Endothelial cell of umbilical vein (primary cell): ENCODE measurements around the gene NARS2. TPM values are rescaled to one million over a fixed set of nuclear protein-coding genes. Genes with fewer than 3 reads are reported as not detected.

Source experiments
- BruUV-seq: library from RNA; stranded (reverse); fragments of 400-500 nt; replicated peaks from 2 replicates; lab custom pipeline; 2021; lab: Mats Ljungman, UMichigan
- CTCF ChIA-PET: fragments of 300-600, 350-600 bp; sonication (Branson Sonifier 250); formaldehyde crosslinking; loops from one replicate; lab custom pipeline; 2021; ENCODE audit warnings: antibody characterized with exemption, inconsistent platforms; lab: Charles Lee
- POLR2A ChIA-PET: fragments of 300-600, 350-600 bp; sonication (Branson Sonifier 250); formaldehyde crosslinking; loops from one replicate; lab custom pipeline; 2021; ENCODE audit warnings: antibody characterized with exemption, inconsistent platforms; lab: Charles Lee
- DNase-seq: peaks from one replicate; pipeline ENCODE4 v3.0.0-alpha.2; 2011; ENCODE audit warnings: low read depth, low spot score
- FAIRE-seq: peaks from 2 replicates; lab custom pipeline; 2011; peaks lifted over from hg19 to GRCh38; lab: Jason Lieb, UNC
- H2AFZ ChIP-seq: 2 replicates; pipeline ENCODE4 v1.6.0; 2012; ENCODE audit warnings: low read depth, low read length, control low read depth, inconsistent platforms
- H3K27ac ChIP-seq: 2 replicates; pipeline ENCODE4 v1.5.1; 2011; ENCODE audit warnings: low read depth, mild to moderate bottlenecking, control low read depth, low read length, moderate library complexity; ENCODE audit not compliant: insufficient read depth
- H3K27me3 ChIP-seq, 2 experiments: 2 replicates each; pipeline versions ENCODE4 v1.6.0 to v1.6.1; 2011; ENCODE audit warnings: low read length in 2 of 2, mixed read lengths in 1 of 2; ENCODE audit not compliant: control insufficient read depth in 2 of 2, insufficient read depth in 2 of 2
- H3K36me3 ChIP-seq, 2 experiments: 2 replicates in 1 of 2; 3 replicates in 1 of 2; pipeline ENCODE4 v1.5.1; 2011; ENCODE audit warnings: low read length in 2 of 2, mild to moderate bottlenecking in 1 of 2, moderate library complexity in 1 of 2; ENCODE audit not compliant: control insufficient read depth in 2 of 2, insufficient read depth in 2 of 2; ENCODE audit errors: extremely low read depth in 1 of 2
- H3K4me1 ChIP-seq: 3 replicates; pipeline ENCODE4 v1.5.1; 2011; ENCODE audit warnings: mild to moderate bottlenecking, low read length; ENCODE audit not compliant: control insufficient read depth, insufficient read depth; ENCODE audit errors: extremely low read depth
- H3K4me2 ChIP-seq: 2 replicates; pipeline ENCODE4 v1.6.1; 2011; ENCODE audit warnings: low read length, control low read depth, mixed read lengths; ENCODE audit not compliant: insufficient read depth
- H3K4me3 ChIP-seq, 3 experiments: fragments of 200-600 bp in 1 of 3; sonication (generic), shearing (Covaris generic) in 1 of 3; replicated peaks in 1 of 3; 2 replicates each; pipeline ENCODE4 v1.5.1; 2011 to 2016; ENCODE audit warnings: control low read depth in 3 of 3, low read length in 3 of 3, mild to moderate bottlenecking in 2 of 3, inconsistent platforms in 1 of 3, low read depth in 1 of 3, moderate library complexity in 1 of 3; ENCODE audit not compliant: insufficient read depth in 1 of 3
- H3K79me2 ChIP-seq: 2 replicates; pipeline ENCODE4 v1.6.0; 2012; ENCODE audit warnings: low read length, inconsistent platforms; ENCODE audit not compliant: control insufficient read depth, insufficient read depth
- H3K9ac ChIP-seq: replicated peaks from 2 replicates; pipeline ENCODE3; 2011; ENCODE audit warnings: low read length, control low read depth; ENCODE audit not compliant: insufficient read depth; ENCODE audit errors: extremely low read depth
- H3K9me1 ChIP-seq: replicated peaks from 3 replicates; pipeline ENCODE4 v1.6.0; 2011; ENCODE audit warnings: mild to moderate bottlenecking, low read length; ENCODE audit not compliant: control insufficient read depth, insufficient read depth; ENCODE audit errors: extremely low read depth
- H3K9me3 ChIP-seq: replicated peaks from 2 replicates; pipeline ENCODE4 v1.5.1; 2012; ENCODE audit warnings: low read length, inconsistent platforms; ENCODE audit not compliant: control insufficient read depth, insufficient read depth
- H4K20me1 ChIP-seq: replicated peaks from 2 replicates; pipeline ENCODE3; 2011; ENCODE audit warnings: mild to moderate bottlenecking, low read length; ENCODE audit not compliant: control insufficient read depth, insufficient read depth; ENCODE audit errors: extremely low read depth
- EZH2 ChIP-seq: IDR thresholded peaks from 2 replicates; pipeline ENCODE4 v1.6.1; 2012; ENCODE audit warnings: borderline replicate concordance, low read depth, mild to moderate bottlenecking, moderate library complexity, low read length, inconsistent platforms; ENCODE audit not compliant: severe bottlenecking
- FOS ChIP-seq: IDR thresholded peaks from 2 replicates; pipeline ENCODE4 v1.6.1; 2011; ENCODE audit warnings: mild to moderate bottlenecking, low read length, moderate library complexity, borderline replicate concordance; ENCODE audit not compliant: insufficient read depth
- GATA2 ChIP-seq: IDR thresholded peaks from 2 replicates; pipeline ENCODE4 v1.7.0; 2011; ENCODE audit warnings: low read depth, mild to moderate bottlenecking, moderate library complexity, mixed read lengths, low read length; ENCODE audit not compliant: insufficient read length, insufficient read depth
- JUN ChIP-seq: IDR thresholded peaks from 2 replicates; pipeline ENCODE4 v1.6.1; 2011; ENCODE audit warnings: borderline replicate concordance, low read depth; ENCODE audit not compliant: insufficient read length, insufficient read depth
- MYC ChIP-seq: IDR thresholded peaks from one replicate; pipeline ENCODE4 v1.6.1; 2011; ENCODE audit warnings: mild to moderate bottlenecking, low read depth, low read length
- POLR2A ChIP-seq: IDR thresholded peaks from 2 replicates; pipeline ENCODE4 v1.6.1; 2012; ENCODE audit warnings: low read depth, mild to moderate bottlenecking, control low read depth, low read length
- POLR2AphosphoS5 ChIP-seq: IDR thresholded peaks from 2 replicates; pipeline ENCODE4 v1.6.1; 2012; ENCODE audit warnings: low read depth, mild to moderate bottlenecking, control low read depth, low read length, moderate library complexity; ENCODE audit not compliant: insufficient read depth
- dilution Hi-C: fragments of 300-500 bp; cut with MboI; formaldehyde crosslinking; loops from one replicate; pipeline ENCODE4 v1.15.0; 2019; ENCODE audit warnings: low sequenced_read_pairs; ENCODE audit not compliant: extremely low pct_ligation_motif_present
- intact Hi-C: fragments of 100-400 bp; cut with micrococcal nuclease; formaldehyde crosslinking; loops from one replicate; pipeline ENCODE4 v1.10.0; 2022
- polyA plus RNA-seq, 4 experiments: library from polyadenylated mRNA; depleted of rRNA in 3 of 4; stranded (reverse) in 3 of 4; unstranded in 1 of 4; fragments of >200 nt; gene quantifications; 2 replicates each; pipeline versions ENCODE4 v1.2.1 to v1.2.3, GENCODE V29; 2011 to 2012; ENCODE audit warnings: missing spikeins in 1 of 4
- total RNA-seq: library from RNA; stranded (reverse); gene quantifications from 2 replicates; pipeline ENCODE4 v1.2.3, GENCODE V29; 2021
- TF ChIP-seq, protein P1 (sequence below), 2 donors: IDR thresholded peaks; 1 replicate in 1 of 2; 2 replicates in 1 of 2; pipeline ENCODE4 v1.5.1; 2011; ENCODE audit warnings: low read length in 2 of 2, mild to moderate bottlenecking in 2 of 2, moderate library complexity in 2 of 2, control low read depth in 1 of 2, inconsistent platforms in 1 of 2, low read depth in 1 of 2; ENCODE audit not compliant: insufficient read depth in 1 of 2; ENCODE audit errors: extremely low read depth in 1 of 2
- TF ChIP-seq, protein P2 (sequence below): IDR thresholded peaks from 2 replicates; pipeline ENCODE4 v1.6.1; 2011; ENCODE audit not compliant: insufficient read depth, insufficient read length

Gene NARS2
- total and polyA plus RNA-seq, 2 donors (not counting 3 experiments of a cell fraction or from before 2014, with no cell fraction given), result 6.9 to 16.7 TPM

DNA sequence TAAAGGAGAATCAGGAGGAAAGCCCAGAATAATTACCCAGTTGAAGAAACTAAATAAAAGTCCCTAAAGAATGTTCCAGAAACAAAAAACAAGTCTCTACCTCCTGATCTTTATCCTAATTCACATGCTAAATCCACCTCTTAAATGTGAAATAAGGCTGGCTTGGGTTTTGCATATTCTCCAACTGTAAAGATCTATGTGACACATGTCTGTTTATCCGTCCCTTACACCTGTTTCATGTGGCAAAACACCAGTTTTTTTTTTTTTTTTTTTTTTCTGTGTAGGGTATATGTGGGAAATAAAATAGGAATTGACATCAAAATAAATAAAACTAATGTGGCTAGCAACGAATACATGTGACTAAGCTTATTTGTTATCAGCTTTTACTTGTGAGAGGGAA lies 70.5 kb downstream of the NARS2 start:
- Histone ChIP-seq H3K79me2 (no peaks in the 10 kb centered on the region), H2AFZ (no peak overlapping the region), H3K9ac (no peak overlapping the region), H3K9me3 (no peaks in the 10 kb centered on the region), H3K36me3 (no peaks in the 10 kb centered on the region), H3K27me3 (no peaks in the 10 kb centered on the region), H4K20me1 (no peaks in the 10 kb centered on the region), H3K4me2 (no peak overlapping the region), H3K27ac (no peak overlapping the region), H3K4me3 (no peak overlapping the region), H3K9me1 (no peaks in the 10 kb centered on the region), H3K4me1 (peaks cover 4% of the 10 kb centered on the region)
- no peak for TF ChIP-seq POLR2A
- TF ChIP-seq POLR2AphosphoS5, result no peak
- TF ChIP-seq, protein P1, sequence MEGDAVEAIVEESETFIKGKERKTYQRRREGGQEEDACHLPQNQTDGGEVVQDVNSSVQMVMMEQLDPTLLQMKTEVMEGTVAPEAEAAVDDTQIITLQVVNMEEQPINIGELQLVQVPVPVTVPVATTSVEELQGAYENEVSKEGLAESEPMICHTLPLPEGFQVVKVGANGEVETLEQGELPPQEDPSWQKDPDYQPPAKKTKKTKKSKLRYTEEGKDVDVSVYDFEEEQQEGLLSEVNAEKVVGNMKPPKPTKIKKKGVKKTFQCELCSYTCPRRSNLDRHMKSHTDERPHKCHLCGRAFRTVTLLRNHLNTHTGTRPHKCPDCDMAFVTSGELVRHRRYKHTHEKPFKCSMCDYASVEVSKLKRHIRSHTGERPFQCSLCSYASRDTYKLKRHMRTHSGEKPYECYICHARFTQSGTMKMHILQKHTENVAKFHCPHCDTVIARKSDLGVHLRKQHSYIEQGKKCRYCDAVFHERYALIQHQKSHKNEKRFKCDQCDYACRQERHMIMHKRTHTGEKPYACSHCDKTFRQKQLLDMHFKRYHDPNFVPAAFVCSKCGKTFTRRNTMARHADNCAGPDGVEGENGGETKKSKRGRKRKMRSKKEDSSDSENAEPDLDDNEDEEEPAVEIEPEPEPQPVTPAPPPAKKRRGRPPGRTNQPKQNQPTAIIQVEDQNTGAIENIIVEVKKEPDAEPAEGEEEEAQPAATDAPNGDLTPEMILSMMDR (IDR thresholded peaks at IDR 0.05; ENCODE audit: extremely low read depth in 1 of 2, insufficient read depth in 1 of 2, low read depth in 1 of 2, low read length in 2 of 2), result no peak
- TF ChIP-seq FOS, result no peak
- no peak for TF ChIP-seq MYC
- no peak for TF ChIP-seq GATA2
- TF ChIP-seq EZH2, result no peak
- TF ChIP-seq, protein P2, sequence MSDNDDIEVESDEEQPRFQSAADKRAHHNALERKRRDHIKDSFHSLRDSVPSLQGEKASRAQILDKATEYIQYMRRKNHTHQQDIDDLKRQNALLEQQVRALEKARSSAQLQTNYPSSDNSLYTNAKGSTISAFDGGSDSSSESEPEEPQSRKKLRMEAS, result no peak
- no peak for TF ChIP-seq JUN
- no peak for FAIRE-seq
- ChIA-PET CTCF (interaction anchor here (0.9 to 2.1 kb wide), 3 partner anchors 8 to 73 kb away, joined by 3 to 10 read pairs (median 4); no protein-coding TSS in a partner anchor), POLR2A (no interaction called here)
- dilution Hi-C loops, result no loop called here
- DNase-seq, result no peak
- BruUV-seq, result no TSS peak
- intact Hi-C loops, result no loop called here
